A673 (cell line): Measurements from ENCODE around the gene KCND2.

ENCODE experiments used
- EZH2 ChIP-seq: fragments of 200-600 bp; sonication (generic); IDR thresholded peaks from 2 replicates; pipeline ENCODE4 v1.6.1; 2017; ENCODE audit warnings: borderline replicate concordance, low read depth, mild to moderate bottlenecking, mixed read lengths, antibody characterized with exemption, low read length; ENCODE audit not compliant: poor library complexity, severe bottlenecking
- TF ChIP-seq, protein P1 (sequence below): fragments of 300-800, 200-600 bp; sonication (generic); conservative IDR thresholded peaks from 2 replicates; pipeline ENCODE4 v1.5.1; 2017; ENCODE audit warnings: low read depth, mild to moderate bottlenecking, antibody characterized with exemption, low read length, moderate library complexity, mixed read lengths

DNA sequence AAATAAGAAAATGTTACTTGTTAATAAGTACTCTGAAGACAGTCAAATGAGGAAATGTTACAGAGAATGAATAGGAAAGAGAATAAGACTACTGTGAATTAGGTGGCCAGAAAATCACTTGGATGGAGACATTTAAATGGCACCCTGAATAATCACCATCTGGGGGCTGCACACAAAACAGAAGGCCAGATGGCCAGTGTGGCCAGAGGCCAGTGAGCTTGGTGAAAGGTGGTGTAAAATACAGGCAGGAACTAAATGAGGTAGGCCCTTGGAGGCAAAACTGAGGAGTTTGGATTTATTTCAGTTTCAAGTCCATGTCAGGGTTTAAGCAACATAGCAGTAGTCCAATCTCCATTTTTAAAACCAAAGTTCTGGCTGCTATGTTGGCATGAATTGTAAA lies 458.3 kb downstream of the KCND2 start:
- TF ChIP-seq, protein P1, sequence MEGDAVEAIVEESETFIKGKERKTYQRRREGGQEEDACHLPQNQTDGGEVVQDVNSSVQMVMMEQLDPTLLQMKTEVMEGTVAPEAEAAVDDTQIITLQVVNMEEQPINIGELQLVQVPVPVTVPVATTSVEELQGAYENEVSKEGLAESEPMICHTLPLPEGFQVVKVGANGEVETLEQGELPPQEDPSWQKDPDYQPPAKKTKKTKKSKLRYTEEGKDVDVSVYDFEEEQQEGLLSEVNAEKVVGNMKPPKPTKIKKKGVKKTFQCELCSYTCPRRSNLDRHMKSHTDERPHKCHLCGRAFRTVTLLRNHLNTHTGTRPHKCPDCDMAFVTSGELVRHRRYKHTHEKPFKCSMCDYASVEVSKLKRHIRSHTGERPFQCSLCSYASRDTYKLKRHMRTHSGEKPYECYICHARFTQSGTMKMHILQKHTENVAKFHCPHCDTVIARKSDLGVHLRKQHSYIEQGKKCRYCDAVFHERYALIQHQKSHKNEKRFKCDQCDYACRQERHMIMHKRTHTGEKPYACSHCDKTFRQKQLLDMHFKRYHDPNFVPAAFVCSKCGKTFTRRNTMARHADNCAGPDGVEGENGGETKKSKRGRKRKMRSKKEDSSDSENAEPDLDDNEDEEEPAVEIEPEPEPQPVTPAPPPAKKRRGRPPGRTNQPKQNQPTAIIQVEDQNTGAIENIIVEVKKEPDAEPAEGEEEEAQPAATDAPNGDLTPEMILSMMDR, result no peak
- no peak for TF ChIP-seq EZH2
